Astrocyte of the spinal cord (primary cell): ENCODE results near the gene ZFPM1.

Experiments used
- DNase-seq: peaks from one replicate; pipeline ENCODE4 v3.0.0; 2011; ENCODE audit warnings: low read depth, low spot score
- H3K4me3 ChIP-seq: 2 replicates; pipeline ENCODE4 v1.5.1; 2011; ENCODE audit warnings: low read depth, mild to moderate bottlenecking, low read length, moderate library complexity
- in situ Hi-C: cut with HindIII; loops from 2 replicates; pipeline ENCODE4 v1.10.0; 2017; ENCODE audit warnings: low sequenced_read_pairs
- TF ChIP-seq, protein P1 (sequence below): IDR thresholded peaks from 2 replicates; pipeline ENCODE4 v1.5.1; 2012; ENCODE audit warnings: low read depth, mild to moderate bottlenecking, low read length, inconsistent platforms

Gene ZFPM1

GRCh38 chr16:88446736-88447135 lies 6.3 kb upstream of the ZFPM1 start:
- H3K4me3 ChIP-seq = no peak overlapping the region
- in situ Hi-C loops = no loop called here
- TF ChIP-seq, protein P1, sequence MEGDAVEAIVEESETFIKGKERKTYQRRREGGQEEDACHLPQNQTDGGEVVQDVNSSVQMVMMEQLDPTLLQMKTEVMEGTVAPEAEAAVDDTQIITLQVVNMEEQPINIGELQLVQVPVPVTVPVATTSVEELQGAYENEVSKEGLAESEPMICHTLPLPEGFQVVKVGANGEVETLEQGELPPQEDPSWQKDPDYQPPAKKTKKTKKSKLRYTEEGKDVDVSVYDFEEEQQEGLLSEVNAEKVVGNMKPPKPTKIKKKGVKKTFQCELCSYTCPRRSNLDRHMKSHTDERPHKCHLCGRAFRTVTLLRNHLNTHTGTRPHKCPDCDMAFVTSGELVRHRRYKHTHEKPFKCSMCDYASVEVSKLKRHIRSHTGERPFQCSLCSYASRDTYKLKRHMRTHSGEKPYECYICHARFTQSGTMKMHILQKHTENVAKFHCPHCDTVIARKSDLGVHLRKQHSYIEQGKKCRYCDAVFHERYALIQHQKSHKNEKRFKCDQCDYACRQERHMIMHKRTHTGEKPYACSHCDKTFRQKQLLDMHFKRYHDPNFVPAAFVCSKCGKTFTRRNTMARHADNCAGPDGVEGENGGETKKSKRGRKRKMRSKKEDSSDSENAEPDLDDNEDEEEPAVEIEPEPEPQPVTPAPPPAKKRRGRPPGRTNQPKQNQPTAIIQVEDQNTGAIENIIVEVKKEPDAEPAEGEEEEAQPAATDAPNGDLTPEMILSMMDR = no peak
- no peak for DNase-seq

GRCh38 chr16:88447881-88448280 lies 5.2 kb upstream of the ZFPM1 start:
- in situ Hi-C loops = no loop called here
- TF ChIP-seq, protein P1 = no peak
- DNase-seq = no peak
- no peak overlapping the region for H3K4me3 ChIP-seq

DNA sequence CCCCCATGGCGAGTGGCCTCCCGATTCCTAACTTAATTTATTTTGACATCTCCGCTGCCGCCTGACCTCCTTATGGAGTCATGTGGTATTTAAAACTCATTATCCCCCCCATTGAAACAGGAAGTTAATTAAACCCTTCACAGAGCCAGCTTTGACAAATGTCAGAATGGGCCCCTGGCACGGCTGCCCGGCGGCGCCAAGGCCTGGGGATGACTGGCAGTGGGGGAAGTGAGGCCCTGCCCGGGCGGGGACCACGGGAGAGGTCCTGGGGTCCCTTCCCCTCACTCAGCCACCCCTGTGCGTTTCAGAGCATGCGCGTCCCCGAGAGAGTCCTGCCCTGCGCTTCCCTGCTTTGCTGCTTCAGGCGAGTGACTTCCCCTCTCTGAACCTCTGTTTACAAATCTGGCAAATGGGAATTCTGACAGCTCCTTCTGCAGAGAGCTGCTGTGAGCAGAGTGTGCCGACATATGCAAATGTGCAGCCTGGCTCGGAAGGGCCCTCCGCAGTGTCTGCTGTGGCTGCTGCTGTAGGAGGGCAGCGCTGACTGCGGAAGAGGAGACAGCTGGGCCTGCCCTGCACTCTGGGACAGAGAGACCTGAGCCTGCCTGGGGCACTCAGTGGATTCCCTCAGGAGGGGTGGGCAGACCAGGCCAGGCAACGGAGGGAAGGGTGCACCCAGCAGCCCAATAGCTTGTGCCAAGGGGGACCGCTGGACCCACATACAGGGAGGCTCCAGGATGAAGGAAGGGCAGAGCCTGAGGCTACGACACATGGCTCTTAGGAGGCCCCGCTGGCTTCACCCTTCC lies 4.4 kb upstream of the ZFPM1 start:
- TF ChIP-seq, protein P1 = no peak
- in situ Hi-C loops = no loop called here
- no peak overlapping the region for H3K4me3 ChIP-seq

GRCh38 chr16:88449267-88449561 lies 3.9 kb upstream of the ZFPM1 start:
- in situ Hi-C loops = no loop called here
- no peak for DNase-seq
- TF ChIP-seq, protein P1 = no peak
- no peak overlapping the region for H3K4me3 ChIP-seq

More for the DNA sequence above, 4.4 kb upstream of the ZFPM1 start:
- DNase-seq = no peak

DNA sequence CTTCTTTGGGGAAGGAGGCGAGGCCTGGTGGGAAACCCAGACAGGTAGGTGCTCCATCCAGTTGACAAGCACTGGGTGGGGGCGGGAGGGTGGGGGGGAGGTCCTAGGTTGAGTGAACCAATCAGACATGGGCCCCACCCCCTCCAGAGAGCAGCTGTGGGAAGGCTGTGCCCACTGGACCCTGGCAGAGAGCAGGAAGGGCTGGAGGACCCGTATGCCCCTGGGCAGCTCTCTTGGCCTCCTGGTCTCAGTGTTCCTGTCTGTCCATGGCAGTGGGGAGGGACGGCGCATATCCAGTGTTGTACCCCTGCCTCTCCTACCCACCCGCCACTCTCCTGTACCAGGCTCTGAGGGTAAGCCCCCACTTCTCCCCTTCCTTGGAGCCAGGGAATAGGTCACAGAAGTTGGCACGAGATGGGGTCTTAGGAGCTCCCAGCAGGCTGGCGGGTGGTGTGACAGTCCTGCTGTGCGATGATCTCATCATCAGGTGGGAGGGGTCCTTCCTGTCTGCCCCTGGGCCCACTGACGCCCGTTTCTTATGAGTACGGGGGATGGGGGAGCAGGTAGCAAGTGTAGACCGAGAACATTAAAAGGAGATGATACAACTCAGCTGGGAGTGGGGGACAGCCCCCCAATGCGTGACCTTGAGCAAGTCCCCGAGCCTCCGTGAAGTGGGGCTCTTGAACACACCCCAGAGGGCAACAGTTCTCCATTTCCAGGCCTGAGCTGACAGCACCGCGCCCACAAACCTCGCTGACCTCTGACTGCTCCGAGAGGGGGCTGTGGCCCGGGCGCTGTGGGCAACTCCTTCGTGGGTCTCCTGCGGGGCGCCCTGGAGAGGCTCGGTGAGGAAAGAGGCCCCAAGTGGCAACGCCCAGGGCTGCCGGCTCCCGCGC lies 1.2 kb upstream of the ZFPM1 start:
- TF ChIP-seq, protein P1 = no peak
- no peak overlapping the region for H3K4me3 ChIP-seq
- DNase-seq = no peak
- in situ Hi-C loops = no loop called here

GRCh38 chr16:88452482-88453216 lies 431 bp upstream of the ZFPM1 start:
- H3K4me3 ChIP-seq = peak overlapping the region; percentile 52
- in situ Hi-C loops = no loop called here
- TF ChIP-seq, protein P1 = no peak
- DNase-seq = peak; percentile 97
